Choroid plexus epithelial cell (primary cell): ENCODE data around the gene SCGB1C1.

Experiments used
- DNase-seq: peaks from one replicate; pipeline ENCODE4 v3.0.0-alpha.2; 2010; ENCODE audit warnings: low read depth
- H3K4me3 ChIP-seq: 2 replicates; pipeline ENCODE4 v1.5.1; 2011; ENCODE audit warnings: low read depth, mild to moderate bottlenecking, control low read depth, low read length, moderate library complexity
- CTCF ChIP-seq: conservative IDR thresholded peaks from 2 replicates; pipeline ENCODE4 v1.5.1; 2011; ENCODE audit warnings: low read depth, mild to moderate bottlenecking, control low read depth, inconsistent platforms, low read length, moderate library complexity

SCGB1C1 gene

DNA sequence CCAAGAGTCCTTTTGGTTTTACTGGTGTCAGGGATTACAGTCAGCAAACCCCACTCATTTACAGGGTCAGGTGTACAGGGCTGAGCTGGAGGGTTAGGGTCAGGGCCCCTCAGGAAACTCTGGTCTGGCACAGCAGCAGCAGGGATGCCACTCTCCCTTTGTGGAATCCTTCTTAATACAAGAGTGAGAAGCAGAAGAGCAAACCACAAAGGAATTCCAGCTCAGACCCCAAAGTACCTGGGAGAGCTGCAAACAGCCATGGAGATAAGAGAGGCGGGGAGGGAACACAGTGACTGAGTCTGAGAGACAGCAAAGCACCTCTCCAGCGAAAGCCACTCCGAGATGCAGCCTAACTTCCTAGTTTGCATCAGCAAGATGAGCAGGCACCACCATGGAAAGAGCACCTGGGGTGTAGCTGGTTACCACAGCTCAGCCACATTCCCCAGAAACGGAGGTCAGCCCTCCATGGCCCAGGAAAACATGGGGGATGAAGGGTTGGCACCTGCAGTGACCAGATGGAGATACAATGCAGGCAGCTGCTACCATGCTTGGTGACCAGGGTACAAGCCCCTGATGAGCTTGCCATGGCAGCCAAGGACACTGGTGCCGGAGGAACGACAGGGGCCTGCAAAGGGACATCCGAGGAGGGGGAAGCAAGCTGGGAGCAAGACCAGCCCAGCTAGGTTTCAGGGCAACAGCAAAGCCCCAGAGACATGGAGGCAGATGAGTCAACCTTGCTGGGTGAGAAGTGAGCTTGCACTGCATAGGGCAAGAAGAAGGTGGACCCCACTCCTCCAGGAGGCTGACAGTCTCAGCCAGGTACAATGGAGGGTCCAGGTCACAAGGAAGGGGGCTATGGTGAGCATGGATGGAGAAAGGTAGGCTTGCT, 10.4 kb downstream of the SCGB1C1 start:
- DNase-seq, result no peak
- no peak overlapping the region for H3K4me3 ChIP-seq
- TF ChIP-seq CTCF, result no peak

- no peak for TF ChIP-seq CTCF
- no peak for DNase-seq
Observed at GRCh38 chr11:203945-204586, 11.2 kb downstream of the SCGB1C1 start.

GRCh38 chr11:204587-205109, 11.8 kb downstream of the SCGB1C1 start:
- no peak for TF ChIP-seq CTCF
- no peak overlapping the region for H3K4me3 ChIP-seq
- DNase-seq, result no peak

More at GRCh38 chr11:203945-204586, 11.2 kb downstream of the SCGB1C1 start:
- H3K4me3 ChIP-seq, result no peak overlapping the region

- H3K4me3 ChIP-seq, result peak overlapping the region; percentile 96
- no peak for TF ChIP-seq CTCF
- no peak for DNase-seq
Observed at GRCh38 chr11:205221-206001, 12.5 kb downstream of the SCGB1C1 start.

DNA sequence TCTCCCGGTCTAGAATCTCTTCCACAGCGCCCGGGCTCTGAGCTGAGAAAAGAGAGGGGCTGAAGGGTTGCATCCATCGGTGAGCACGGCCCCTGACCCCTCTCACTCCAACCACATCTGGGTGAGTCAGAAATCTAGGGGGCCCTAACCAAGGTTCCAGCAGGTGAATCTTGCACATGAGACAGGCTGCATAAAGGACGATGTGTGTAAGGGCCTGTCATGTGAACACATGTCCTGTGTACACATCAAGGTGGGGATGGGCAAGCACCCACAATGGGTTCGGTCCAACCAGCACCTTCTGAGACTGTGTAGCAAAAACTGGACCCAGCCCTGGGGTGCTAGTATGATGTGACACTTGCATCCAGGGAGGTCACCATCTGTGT, 13.1 kb downstream of the SCGB1C1 start:
- no peak for DNase-seq
- no peak for TF ChIP-seq CTCF
- peak overlapping the region; percentile 96 for H3K4me3 ChIP-seq

DNA sequence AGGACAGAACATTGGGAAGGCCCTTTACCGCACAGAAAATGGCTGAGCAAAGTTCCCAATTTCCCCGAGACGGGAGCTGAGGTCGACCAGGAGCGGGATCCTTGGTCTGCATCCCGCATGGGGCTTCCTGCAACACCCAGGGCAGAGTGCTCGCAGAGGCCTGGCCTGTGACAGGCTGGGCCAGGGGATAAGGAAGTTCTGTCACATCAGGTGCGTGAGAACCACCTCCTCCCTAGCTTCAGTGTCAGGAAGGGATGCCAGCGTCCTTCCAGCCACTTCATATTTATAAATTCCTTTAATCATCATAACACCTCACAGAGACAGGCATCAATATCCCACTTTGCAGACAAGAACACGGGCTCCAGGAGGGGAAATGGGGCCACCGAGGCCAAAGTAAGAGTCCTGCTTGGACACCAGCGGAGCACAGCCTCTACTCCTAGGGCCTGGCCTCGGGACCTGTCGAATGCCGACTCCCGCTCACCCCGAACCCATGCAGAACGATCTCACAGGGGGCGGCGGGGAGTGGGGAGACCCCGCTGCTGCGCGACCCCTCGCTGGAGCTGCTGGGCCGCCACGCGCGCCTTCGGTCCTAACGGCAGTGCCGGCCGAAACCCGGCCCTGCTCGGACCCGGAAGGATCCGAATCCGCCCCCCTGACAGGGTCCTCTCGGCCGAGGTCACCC, 13.8 kb downstream of the SCGB1C1 start:
- H3K4me3 ChIP-seq, result peak overlapping the region; percentile 96
- no peak for DNase-seq
- no peak for TF ChIP-seq CTCF
